H1 (cell line): ENCODE data around the gene TNFAIP1. TPM values are rescaled to one million over a fixed set of nuclear protein-coding genes. Genes with fewer than 3 reads are reported as not detected.

ENCODE experiments used
- CTCF ChIA-PET: fragments of 300-600 bp; sonication (Branson Sonifier 250); formaldehyde crosslinking; loops from one replicate; lab custom pipeline; 2021; ENCODE audit not compliant: partially characterized antibody; lab: Charles Lee
- POLR2A ChIA-PET: fragments of 300-600 bp; sonication (Branson Sonifier 250); formaldehyde crosslinking; loops from one replicate; lab custom pipeline; 2021; ENCODE audit warnings: inconsistent platforms; ENCODE audit not compliant: partially characterized antibody; lab: Charles Lee
- DNase-seq, 2 experiments: peaks; one replicate each; pipeline versions ENCODE4 v3.0.0 to v3.0.0-alpha.2; 2010 to 2022; ENCODE audit warnings: low spot score in 2 of 2, low read depth in 1 of 2, mixed read lengths in 1 of 2
- FAIRE-seq: peaks from 2 replicates; lab custom pipeline; 2011; peaks lifted over from hg19 to GRCh38; lab: Jason Lieb, UNC
- H2AFZ ChIP-seq: 2 replicates; pipeline ENCODE4 v1.8.1; 2012; ENCODE audit warnings: low read length, inconsistent platforms
- H2AK5ac ChIP-seq: 2 replicates; pipeline ENCODE4 v1.6.1; 2013; ENCODE audit warnings: low read depth, low read length
- H2BK120ac ChIP-seq: replicated peaks from 2 replicates; pipeline ENCODE3; 2013; ENCODE audit warnings: low read depth, low read length, inconsistent platforms
- H2BK12ac ChIP-seq: 2 replicates; pipeline ENCODE4 v1.6.1; 2013; ENCODE audit warnings: low read depth, low read length
- H2BK15ac ChIP-seq: 2 replicates; pipeline ENCODE4 v1.6.1; 2013; ENCODE audit warnings: low read length
- H2BK20ac ChIP-seq: 2 replicates; pipeline ENCODE4 v1.6.1; 2013; ENCODE audit warnings: low read length
- H2BK5ac ChIP-seq: 2 replicates; pipeline ENCODE4 v1.6.1; 2013; ENCODE audit warnings: low read depth, low read length
- H3K14ac ChIP-seq: 2 replicates; pipeline ENCODE4 v1.6.1; 2013; ENCODE audit warnings: inconsistent platforms; ENCODE audit not compliant: insufficient read length
- H3K18ac ChIP-seq: 2 replicates; pipeline ENCODE4 v1.6.1; 2013; ENCODE audit warnings: low read length; ENCODE audit errors: extremely low read depth
- H3K23ac ChIP-seq: 2 replicates; pipeline ENCODE4 v1.6.1; 2013; ENCODE audit warnings: inconsistent platforms; ENCODE audit not compliant: insufficient read length
- H3K23me2 ChIP-seq: 2 replicates; pipeline ENCODE4 v1.6.1; 2013; ENCODE audit warnings: low read depth, low read length
- H3K27ac ChIP-seq: 2 replicates; pipeline ENCODE4 v1.6.1; 2011; ENCODE audit warnings: low read depth, low read length, inconsistent platforms
- H3K27me3 ChIP-seq, 4 experiments: replicated peaks in 1 of 4; 1 replicate in 1 of 4; 2 replicates in 3 of 4; pipeline versions ENCODE4 v1.6.1 to v1.8.1; 2011 to 2013; ENCODE audit warnings: low read length in 3 of 4, mild to moderate bottlenecking in 3 of 4, inconsistent platforms in 2 of 4, mixed read lengths in 2 of 4, moderate library complexity in 1 of 4; ENCODE audit not compliant: control insufficient read depth in 3 of 4, insufficient read depth in 3 of 4; ENCODE audit errors: extremely low read depth in 1 of 4
- H3K36me3 ChIP-seq, 4 experiments: 2 replicates each; pipeline versions ENCODE4 v1.6.1 to v1.8.1; 2011 to 2013; ENCODE audit warnings: mild to moderate bottlenecking in 4 of 4, low read length in 3 of 4, moderate library complexity in 2 of 4, control low read depth in 1 of 4, inconsistent platforms in 1 of 4; ENCODE audit not compliant: insufficient read depth in 4 of 4, control insufficient read depth in 2 of 4
- H3K4ac ChIP-seq: replicated peaks from 2 replicates; pipeline ENCODE3; 2013; ENCODE audit warnings: low read length, low read depth, mixed read lengths, inconsistent platforms; ENCODE audit not compliant: insufficient read length
- H3K4me1 ChIP-seq, 4 experiments: replicated peaks in 1 of 4; 1 replicate in 1 of 4; 2 replicates in 3 of 4; pipeline versions ENCODE4 v1.6.1 to v1.8.1; 2011 to 2013; ENCODE audit warnings: low read length in 3 of 4, inconsistent platforms in 2 of 4, mixed read lengths in 1 of 4; ENCODE audit not compliant: insufficient read depth in 4 of 4, control insufficient read depth in 3 of 4
- H3K4me2 ChIP-seq, 2 experiments: 2 replicates each; pipeline versions ENCODE4 v1.6.1 to v1.8.1; 2011 to 2013; ENCODE audit warnings: low read depth in 2 of 2, low read length in 2 of 2, control low read depth in 1 of 2, inconsistent platforms in 1 of 2, mild to moderate bottlenecking in 1 of 2; ENCODE audit not compliant: insufficient read depth in 1 of 2
- H3K4me3 ChIP-seq, 4 experiments: fragments of 200-600, 300-600 bp in 1 of 4; sonication (generic), shearing (Covaris generic), sonication (Bioruptor Twin) in 1 of 4; 2 replicates each; pipeline versions ENCODE4 v1.5.1 to v1.8.1; 2011 to 2016; ENCODE audit warnings: low read length in 4 of 4, low read depth in 3 of 4, control low read depth in 2 of 4, inconsistent platforms in 2 of 4, mild to moderate bottlenecking in 2 of 4, mixed read lengths in 1 of 4, moderate library complexity in 1 of 4; ENCODE audit not compliant: insufficient read depth in 2 of 4; ENCODE audit errors: extremely low read depth in 1 of 4
- H3K56ac ChIP-seq: replicated peaks from 2 replicates; pipeline ENCODE3; 2013; ENCODE audit warnings: low read depth, mild to moderate bottlenecking, mixed read lengths, low read length, inconsistent platforms; ENCODE audit not compliant: insufficient read length
- H3K79me1 ChIP-seq: 2 replicates; pipeline ENCODE4 v1.6.1; 2013; ENCODE audit warnings: low read depth, low read length, control low read depth
- H3K79me2 ChIP-seq, 2 experiments: 2 replicates each; pipeline versions ENCODE4 v1.6.1 to v1.8.1; 2012 to 2013; ENCODE audit warnings: low read length in 2 of 2, mild to moderate bottlenecking in 2 of 2, inconsistent platforms in 1 of 2; ENCODE audit not compliant: insufficient read depth in 2 of 2, control insufficient read depth in 1 of 2
- H3K9ac ChIP-seq, 4 experiments: replicated peaks in 1 of 4; 1 replicate in 1 of 4; 2 replicates in 3 of 4; pipeline versions ENCODE4 v1.6.1 to v1.8.1; 2011 to 2013; ENCODE audit warnings: low read depth in 3 of 4, low read length in 3 of 4, control low read depth in 2 of 4, mild to moderate bottlenecking in 2 of 4, moderate library complexity in 2 of 4, inconsistent platforms in 1 of 4; ENCODE audit errors: extremely low read depth in 1 of 4
- H3K9me3 ChIP-seq, 2 experiments: 2 replicates each; pipeline versions ENCODE4 v1.6.1 to v1.8.1; 2012 to 2013; ENCODE audit warnings: mild to moderate bottlenecking in 2 of 2, moderate library complexity in 2 of 2, control low read depth in 1 of 2, inconsistent platforms in 1 of 2, low read depth in 1 of 2, low read length in 1 of 2, mixed read lengths in 1 of 2; ENCODE audit not compliant: insufficient read depth in 2 of 2
- H4K20me1 ChIP-seq, 2 experiments: replicated peaks in 1 of 2; 2 replicates each; pipeline versions ENCODE3 to v1.8.1; 2011 to 2013; ENCODE audit warnings: inconsistent platforms in 2 of 2, low read length in 2 of 2, mild to moderate bottlenecking in 1 of 2; ENCODE audit not compliant: insufficient read depth in 2 of 2, control insufficient read depth in 1 of 2
- H4K5ac ChIP-seq: 2 replicates; pipeline ENCODE4 v1.6.1; 2013; ENCODE audit warnings: low read length, low read depth, mixed read lengths, inconsistent platforms; ENCODE audit not compliant: insufficient read length
- H4K8ac ChIP-seq: 2 replicates; pipeline ENCODE4 v1.8.0; 2013; ENCODE audit warnings: mild to moderate bottlenecking, moderate library complexity, low read length, inconsistent platforms; ENCODE audit not compliant: insufficient read depth; ENCODE audit errors: extremely low read depth
- H4K91ac ChIP-seq: replicated peaks from 2 replicates; pipeline ENCODE3; 2013; ENCODE audit warnings: low read length, mixed read lengths, inconsistent platforms; ENCODE audit not compliant: insufficient read length
- BACH1 ChIP-seq: IDR thresholded peaks from 2 replicates; pipeline ENCODE4 v1.6.1; 2012; ENCODE audit warnings: low read length, improper control_type of control experiment
- JUN ChIP-seq: IDR thresholded peaks from 2 replicates; pipeline ENCODE4 v1.6.1; 2011; ENCODE audit warnings: low read depth, mild to moderate bottlenecking, improper control_type of control experiment, low read length
- NANOG ChIP-seq: IDR thresholded peaks from 2 replicates; pipeline ENCODE4 v1.6.1; 2011; ENCODE audit warnings: low read length, low read depth, mild to moderate bottlenecking, inconsistent platforms; ENCODE audit not compliant: insufficient read depth, poor library complexity, severe bottlenecking
- RAD21 ChIP-seq, 2 experiments: IDR thresholded peaks in 1 of 2; conservative IDR thresholded peaks in 1 of 2; 2 replicates each; pipeline ENCODE4 v1.6.1; 2011; ENCODE audit warnings: low read depth in 2 of 2, low read length in 2 of 2, improper control_type of control experiment in 1 of 2, inconsistent platforms in 1 of 2, mild to moderate bottlenecking in 1 of 2, moderate library complexity in 1 of 2
- SAP30 ChIP-seq: fragments of 300-600 bp; sonication (generic); IDR thresholded peaks from 2 replicates; pipeline ENCODE4 v1.7.1; 2012; ENCODE audit warnings: low read length, moderate library complexity, mild to moderate bottlenecking, inconsistent platforms; ENCODE audit not compliant: insufficient read depth, insufficient replicate concordance
- SIN3A ChIP-seq, 2 experiments: IDR thresholded peaks in 1 of 2; conservative IDR thresholded peaks in 1 of 2; 2 replicates each; pipeline ENCODE4 v1.6.1; 2011 to 2012; ENCODE audit warnings: low read length in 2 of 2, improper control_type of control experiment in 1 of 2, low read depth in 1 of 2, mild to moderate bottlenecking in 1 of 2
- SP1 ChIP-seq: IDR thresholded peaks from 2 replicates; pipeline ENCODE4 v1.6.1; 2011; ENCODE audit warnings: low read depth, low read length
- SP4 ChIP-seq: IDR thresholded peaks from 2 replicates; pipeline ENCODE4 v1.6.1; 2012; ENCODE audit warnings: low read length, inconsistent platforms
- SUZ12 ChIP-seq: fragments of 200-600 bp; sonication (generic); IDR thresholded peaks from 2 replicates; pipeline ENCODE4 v1.6.1; 2012; ENCODE audit warnings: mild to moderate bottlenecking, inconsistent platforms, low read length, moderate library complexity, mixed read lengths
- TAF7 ChIP-seq: optimal IDR thresholded peaks from 2 replicates; pipeline ENCODE3; 2011; ENCODE audit warnings: low read depth, mild to moderate bottlenecking, inconsistent platforms, low read length, moderate library complexity, borderline replicate concordance
- WGBS, 2 experiments: shearing (Covaris generic) in 1 of 2; methylation state at CpG; one replicate each; pipeline versions ENCODE4 v1.1.6 to v1.1.7; 2013 to 2015; ENCODE audit warnings: low lambda C conversion rate in 2 of 2, mixed read lengths in 2 of 2, inconsistent platforms in 1 of 2, low coverage in 1 of 2, missing lambda C conversion rate in 1 of 2; ENCODE audit not compliant: insufficient replicate concordance in 2 of 2, insufficient coverage in 1 of 2, insufficient read length in 1 of 2; ENCODE audit errors: extremely low coverage in 1 of 2, missing lambda C conversion rate in 1 of 2; 5-methylcytosine and 5-hydroxymethylcytosine counted together
- polyA plus RNA-seq, 7 experiments: library from polyadenylated mRNA; depleted of rRNA in 3 of 7; stranded (reverse) in 5 of 7; unstranded in 2 of 7; fragments of >200 nt in 5 of 7; fragments of 200-250 nt in 2 of 7; gene quantifications; 1 replicate in 5 of 7; 2 replicates in 1 of 7; 4 replicates in 1 of 7; pipeline versions ENCODE4 v1.2.1 to v1.2.3, GENCODE V29; 2011 to 2013; ENCODE audit warnings: missing spikeins in 2 of 7, mixed read lengths in 2 of 7
- total RNA-seq: library from RNA; stranded (reverse); fragmentation: NEBNext Ultra II Directional; extraction: Animal tissue kit (Norgen Biotek cat#: 25700); gene quantifications from 2 replicates; pipeline ENCODE4 v1.2.1, GENCODE V29; 2021
- TF ChIP-seq, protein P1 (sequence below): IDR thresholded peaks from 2 replicates; pipeline ENCODE4 v1.6.1; 2012; ENCODE audit warnings: inconsistent platforms

The TNFAIP1 gene
- total and polyA plus RNA-seq, 2 of the 8 experiments (the other 6 are each of a cell fraction or from before 2014, with no cell fraction given), result 16.9 to 19.5 TPM

DNA sequence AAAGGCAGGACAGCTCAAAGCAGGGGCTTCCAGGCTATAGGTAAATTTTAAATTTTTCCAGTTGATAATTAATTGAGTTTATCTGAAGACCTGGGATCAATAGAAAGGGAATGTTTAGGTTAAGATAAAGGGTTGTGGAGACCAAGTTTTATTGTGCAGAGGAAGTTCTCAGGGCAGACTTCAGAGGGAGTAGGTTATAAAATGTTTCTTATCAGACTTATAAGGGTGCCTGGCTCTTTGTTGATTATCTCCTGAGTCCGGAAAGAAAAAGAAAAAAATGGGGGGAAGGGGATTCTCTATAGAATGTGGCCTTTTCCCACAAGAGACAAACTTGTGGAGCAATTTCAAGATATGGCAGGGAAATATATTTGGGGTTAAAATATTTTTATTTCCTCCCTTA, 54.6 kb downstream of the TNFAIP1 start:
- 92% methylated on average over 1 of the region's 1 CpG; no CpG with 5 or more reads in 1 of the 2 experiments for WGBS, 2 experiments
- Histone ChIP-seq H3K23ac (no peak overlapping the region), H4K20me1 (no peaks in the 10 kb centered on the region), H3K4ac (no peak overlapping the region), H3K56ac (no peak overlapping the region), H3K27me3 (peaks cover 4 to 11% (median 8%) of the 10 kb centered on the region in 4 experiments), H3K9me3 (no peaks in the 10 kb centered on the region), H3K23me2 (no peaks in the 10 kb centered on the region; the same call in 1 of the 2 replicates), H4K5ac (no peak overlapping the region), H2BK15ac (no peak overlapping the region), H3K14ac (no peak overlapping the region), H3K36me3 (0 out of 8 replicates have a peak, but pooled peaks cover 0 to 3% (median 0%) of the 10 kb centered on the region in 4 experiments), H2BK120ac (no peak overlapping the region), H2AK5ac (no peak overlapping the region), H3K4me2 (no peak overlapping the region), H3K18ac (no peak overlapping the region), H3K4me3 (no peak overlapping the region), H2BK5ac (no peak overlapping the region), H2BK20ac (no peak overlapping the region), H3K9ac (no peak overlapping the region), H3K4me1 (no peaks in the 10 kb centered on the region; a peak in 2 of 7 replicates), H4K8ac (no peak overlapping the region), H3K79me1 (no peaks in the 10 kb centered on the region), H4K91ac (no peak overlapping the region), H3K79me2 (no peaks in the 10 kb centered on the region), H2BK12ac (no peak overlapping the region), H2AFZ (no peak overlapping the region), H3K27ac (no peak overlapping the region)
- DNase-seq (no peak), FAIRE-seq (no peak)
- ChIA-PET POLR2A (interaction anchor here (0.6 to 12.7 kb wide), 2 partner anchors 12 to 87 kb away, joined by 3 to 135 read pairs; partner anchors contain the start of gene SLC46A1), CTCF (interaction anchor here (1.6 to 14.7 kb wide), 3 partner anchors 8 to 27 kb away, joined by 3 to 142 read pairs (median 9); no protein-coding TSS in a partner anchor)
- no peak for TF ChIP-seq SP1
- TF ChIP-seq SP4, result no peak
- TF ChIP-seq SIN3A (conservative IDR thresholded peaks at IDR 0.05 in 1 of 2, IDR thresholded peaks at IDR 0.05 in 1 of 2; ENCODE audit: low read depth in 1 of 2, low read length in 2 of 2), result no peak
- TF ChIP-seq NANOG, result no peak
- TF ChIP-seq TAF7, result no peak
- TF ChIP-seq BACH1, result no peak
- TF ChIP-seq, protein P1, sequence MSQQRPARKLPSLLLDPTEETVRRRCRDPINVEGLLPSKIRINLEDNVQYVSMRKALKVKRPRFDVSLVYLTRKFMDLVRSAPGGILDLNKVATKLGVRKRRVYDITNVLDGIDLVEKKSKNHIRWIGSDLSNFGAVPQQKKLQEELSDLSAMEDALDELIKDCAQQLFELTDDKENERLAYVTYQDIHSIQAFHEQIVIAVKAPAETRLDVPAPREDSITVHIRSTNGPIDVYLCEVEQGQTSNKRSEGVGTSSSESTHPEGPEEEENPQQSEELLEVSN, result no peak
- no peak for TF ChIP-seq SUZ12
- TF ChIP-seq SAP30, result no peak
- TF ChIP-seq JUN, result no peak
- TF ChIP-seq RAD21 (IDR thresholded peaks at IDR 0.05 in 1 of 2, conservative IDR thresholded peaks at IDR 0.05 in 1 of 2; ENCODE audit: low read depth in 2 of 2, low read length in 2 of 2), result no peak
